ENCODE results near the gene DYNLL1. TPM values are rescaled to one million over a fixed set of nuclear protein-coding genes. Genes with fewer than 3 reads are reported as not detected.
A peak's percentile ranks its signal among the peaks of the same experiment; 100 is the strongest.

The DYNLL1 gene
- total and polyA plus RNA-seq, 2 of the 13 experiments (the other 11 are each of a cell fraction or from before 2014, with no cell fraction given), result 271 to 294 TPM

GRCh38 chr12:120470150-120470784 lies 25.6 kb upstream of the DYNLL1 start (continued):
- 0 out of 2 replicates have a peak, but pooled peaks have one; percentile 15 for TF ChIP-seq JUND (CRISPR knock-in tag; IDR thresholded peaks at IDR 0.05)
- no peak for TF ChIP-seq HOXA3 (CRISPR knock-in tag; IDR thresholded peaks at IDR 0.05)
- TF ChIP-seq, protein P1, sequence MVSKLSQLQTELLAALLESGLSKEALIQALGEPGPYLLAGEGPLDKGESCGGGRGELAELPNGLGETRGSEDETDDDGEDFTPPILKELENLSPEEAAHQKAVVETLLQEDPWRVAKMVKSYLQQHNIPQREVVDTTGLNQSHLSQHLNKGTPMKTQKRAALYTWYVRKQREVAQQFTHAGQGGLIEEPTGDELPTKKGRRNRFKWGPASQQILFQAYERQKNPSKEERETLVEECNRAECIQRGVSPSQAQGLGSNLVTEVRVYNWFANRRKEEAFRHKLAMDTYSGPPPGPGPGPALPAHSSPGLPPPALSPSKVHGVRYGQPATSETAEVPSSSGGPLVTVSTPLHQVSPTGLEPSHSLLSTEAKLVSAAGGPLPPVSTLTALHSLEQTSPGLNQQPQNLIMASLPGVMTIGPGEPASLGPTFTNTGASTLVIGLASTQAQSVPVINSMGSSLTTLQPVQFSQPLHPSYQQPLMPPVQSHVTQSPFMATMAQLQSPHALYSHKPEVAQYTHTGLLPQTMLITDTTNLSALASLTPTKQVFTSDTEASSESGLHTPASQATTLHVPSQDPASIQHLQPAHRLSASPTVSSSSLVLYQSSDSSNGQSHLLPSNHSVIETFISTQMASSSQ (IDR thresholded peaks at IDR 0.05; ENCODE audit: low read depth), result no peak
- TF ChIP-seq, protein P1 (CRISPR knock-in tag; IDR thresholded peaks at IDR 0.05; ENCODE audit: borderline replicate concordance), result no peak
- no peak for TF ChIP-seq ZNF574 (CRISPR knock-in tag; IDR thresholded peaks at IDR 0.05)
- no peak for TF ChIP-seq USF2 (IDR thresholded peaks at IDR 0.05; ENCODE audit: low read depth, low read length)
- TF ChIP-seq USF2 (CRISPR knock-in tag; IDR thresholded peaks at IDR 0.05; ENCODE audit: borderline replicate concordance), result 0 out of 2 replicates have a peak, but pooled peaks have one; percentile 10
- no peak for TF ChIP-seq DR1 (CRISPR knock-in tag; IDR thresholded peaks at IDR 0.05)
- TF ChIP-seq, protein P2, sequence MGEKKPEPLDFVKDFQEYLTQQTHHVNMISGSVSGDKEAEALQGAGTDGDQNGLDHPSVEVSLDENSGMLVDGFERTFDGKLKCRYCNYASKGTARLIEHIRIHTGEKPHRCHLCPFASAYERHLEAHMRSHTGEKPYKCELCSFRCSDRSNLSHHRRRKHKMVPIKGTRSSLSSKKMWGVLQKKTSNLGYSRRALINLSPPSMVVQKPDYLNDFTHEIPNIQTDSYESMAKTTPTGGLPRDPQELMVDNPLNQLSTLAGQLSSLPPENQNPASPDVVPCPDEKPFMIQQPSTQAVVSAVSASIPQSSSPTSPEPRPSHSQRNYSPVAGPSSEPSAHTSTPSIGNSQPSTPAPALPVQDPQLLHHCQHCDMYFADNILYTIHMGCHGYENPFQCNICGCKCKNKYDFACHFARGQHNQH (CRISPR knock-in tag; IDR thresholded peaks at IDR 0.05), result no peak
- TF ChIP-seq, protein P3, sequence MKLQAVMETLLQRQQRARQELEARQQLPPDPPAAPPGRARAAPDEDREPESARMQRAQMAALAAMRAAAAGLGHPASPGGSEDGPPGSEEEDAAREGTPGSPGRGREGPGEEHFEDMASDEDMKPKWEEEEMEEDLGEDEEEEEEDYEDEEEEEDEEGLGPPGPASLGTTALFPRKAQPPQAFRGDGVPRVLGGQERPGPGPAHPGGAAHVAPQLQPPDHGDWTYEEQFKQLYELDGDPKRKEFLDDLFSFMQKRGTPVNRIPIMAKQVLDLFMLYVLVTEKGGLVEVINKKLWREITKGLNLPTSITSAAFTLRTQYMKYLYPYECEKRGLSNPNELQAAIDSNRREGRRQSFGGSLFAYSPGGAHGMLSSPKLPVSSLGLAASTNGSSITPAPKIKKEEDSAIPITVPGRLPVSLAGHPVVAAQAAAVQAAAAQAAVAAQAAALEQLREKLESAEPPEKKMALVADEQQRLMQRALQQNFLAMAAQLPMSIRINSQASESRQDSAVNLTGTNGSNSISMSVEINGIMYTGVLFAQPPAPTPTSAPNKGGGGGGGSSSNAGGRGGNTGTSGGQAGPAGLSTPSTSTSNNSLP (IDR thresholded peaks at IDR 0.05; ENCODE audit: low read depth, low read length), result no peak; the same call in 1 of the 2 replicates
- TF ChIP-seq SRSF4 (IDR thresholded peaks at IDR 0.05; ENCODE audit: low read depth, low read length, poor library complexity, severe bottlenecking), result no peak
- TF ChIP-seq, protein P4, sequence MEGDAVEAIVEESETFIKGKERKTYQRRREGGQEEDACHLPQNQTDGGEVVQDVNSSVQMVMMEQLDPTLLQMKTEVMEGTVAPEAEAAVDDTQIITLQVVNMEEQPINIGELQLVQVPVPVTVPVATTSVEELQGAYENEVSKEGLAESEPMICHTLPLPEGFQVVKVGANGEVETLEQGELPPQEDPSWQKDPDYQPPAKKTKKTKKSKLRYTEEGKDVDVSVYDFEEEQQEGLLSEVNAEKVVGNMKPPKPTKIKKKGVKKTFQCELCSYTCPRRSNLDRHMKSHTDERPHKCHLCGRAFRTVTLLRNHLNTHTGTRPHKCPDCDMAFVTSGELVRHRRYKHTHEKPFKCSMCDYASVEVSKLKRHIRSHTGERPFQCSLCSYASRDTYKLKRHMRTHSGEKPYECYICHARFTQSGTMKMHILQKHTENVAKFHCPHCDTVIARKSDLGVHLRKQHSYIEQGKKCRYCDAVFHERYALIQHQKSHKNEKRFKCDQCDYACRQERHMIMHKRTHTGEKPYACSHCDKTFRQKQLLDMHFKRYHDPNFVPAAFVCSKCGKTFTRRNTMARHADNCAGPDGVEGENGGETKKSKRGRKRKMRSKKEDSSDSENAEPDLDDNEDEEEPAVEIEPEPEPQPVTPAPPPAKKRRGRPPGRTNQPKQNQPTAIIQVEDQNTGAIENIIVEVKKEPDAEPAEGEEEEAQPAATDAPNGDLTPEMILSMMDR (CRISPR knock-in tag; IDR thresholded peaks at IDR 0.05), result no peak
